CD8-positive, alpha-beta memory T cell (primary cell): Measurements from ENCODE around the gene IL11RA. TPM values are rescaled to one million over a fixed set of nuclear protein-coding genes. Genes with fewer than 3 reads are reported as not detected.

Experiments
- CTCF ChIA-PET: fragments of 350-600 bp; sonication (Branson Sonifier 250); formaldehyde crosslinking; loops from one replicate; lab custom pipeline; 2021; ENCODE audit warnings: antibody characterized with exemption; lab: Charles Lee
- POLR2A ChIA-PET: fragments of 350-600 bp; sonication (Branson Sonifier 250); formaldehyde crosslinking; loops from one replicate; lab custom pipeline; 2021; ENCODE audit warnings: antibody characterized with exemption; lab: Charles Lee
- DNase-seq, 5 donors: peaks; one replicate each; pipeline versions ENCODE4 v3.0.0 to v3.0.0-alpha.2; 2020 to 2022; ENCODE audit warnings: mixed read lengths in 1 of 5
- H3K27ac ChIP-seq: one replicate; pipeline ENCODE4 v1.7.0; 2013; ENCODE audit warnings: low read depth, mild to moderate bottlenecking, low read length, moderate library complexity
- H3K27me3 ChIP-seq: 2 replicates; pipeline ENCODE4 v1.7.0; 2013; ENCODE audit warnings: low read length, mild to moderate bottlenecking; ENCODE audit not compliant: insufficient read depth, poor library complexity, severe bottlenecking
- H3K36me3 ChIP-seq: 2 replicates; pipeline ENCODE4 v1.7.0; 2013; ENCODE audit warnings: mild to moderate bottlenecking, low read length, moderate library complexity; ENCODE audit not compliant: insufficient read depth
- H3K4me1 ChIP-seq: 2 replicates; pipeline ENCODE4 v1.7.0; 2013; ENCODE audit warnings: mild to moderate bottlenecking, low read length, moderate library complexity; ENCODE audit not compliant: insufficient read depth
- H3K4me3 ChIP-seq: 2 replicates; pipeline ENCODE4 v1.7.0; 2013; ENCODE audit warnings: mild to moderate bottlenecking, low read length
- H3K9me3 ChIP-seq: 2 replicates; pipeline ENCODE4 v1.7.0; 2013; ENCODE audit warnings: mild to moderate bottlenecking, low read length
- H3K27ac Mint-ChIP-seq, 8 donors: one replicate each; pipeline ENCODE4 v1.8.0; 2020 to 2021; ENCODE audit warnings: mixed read lengths in 8 of 8, mild to moderate bottlenecking in 6 of 8, inconsistent platforms in 3 of 8, moderate library complexity in 3 of 8
- H3K27me3 Mint-ChIP-seq, 2 donors: one replicate each; pipeline ENCODE4 v1.8.0; 2020 to 2021; ENCODE audit warnings: mixed read lengths in 2 of 2, mild to moderate bottlenecking in 1 of 2, moderate library complexity in 1 of 2
- H3K36me3 Mint-ChIP-seq, 3 donors: one replicate each; pipeline ENCODE4 v1.8.0; 2020 to 2021; ENCODE audit warnings: mixed read lengths in 3 of 3, inconsistent platforms in 1 of 3, mild to moderate bottlenecking in 1 of 3
- H3K4me1 Mint-ChIP-seq, 3 donors: one replicate each; pipeline ENCODE4 v1.8.0; 2020 to 2021; ENCODE audit warnings: mixed read lengths in 3 of 3, inconsistent platforms in 1 of 3, mild to moderate bottlenecking in 1 of 3
- H3K4me3 Mint-ChIP-seq, 7 donors: one replicate each; pipeline ENCODE4 v1.8.0; 2020 to 2021; ENCODE audit warnings: mixed read lengths in 7 of 7, mild to moderate bottlenecking in 6 of 7, moderate library complexity in 4 of 7, inconsistent platforms in 2 of 7
- H3K9me3 Mint-ChIP-seq, 5 donors: one replicate each; pipeline ENCODE4 v1.8.0; 2020 to 2022; ENCODE audit warnings: mixed read lengths in 5 of 5, mild to moderate bottlenecking in 3 of 5, moderate library complexity in 2 of 5, inconsistent platforms in 1 of 5
- polyA plus RNA-seq: library from polyadenylated mRNA; unstranded; fragments of 300-500 nt; fragmentation: Illumina TruSeq; gene quantifications from one replicate; pipeline ENCODE4 v1.2.3, GENCODE V29; 2021
- total RNA-seq, 2 experiments: library from RNA; stranded (reverse); gene quantifications; one replicate each; pipeline ENCODE4 v1.2.3, GENCODE V29; 2021

The IL11RA gene
- total and polyA plus RNA-seq, 3 experiments from 2014 or later: 5.3 to 16.5 (median 15.6) TPM

DNA sequence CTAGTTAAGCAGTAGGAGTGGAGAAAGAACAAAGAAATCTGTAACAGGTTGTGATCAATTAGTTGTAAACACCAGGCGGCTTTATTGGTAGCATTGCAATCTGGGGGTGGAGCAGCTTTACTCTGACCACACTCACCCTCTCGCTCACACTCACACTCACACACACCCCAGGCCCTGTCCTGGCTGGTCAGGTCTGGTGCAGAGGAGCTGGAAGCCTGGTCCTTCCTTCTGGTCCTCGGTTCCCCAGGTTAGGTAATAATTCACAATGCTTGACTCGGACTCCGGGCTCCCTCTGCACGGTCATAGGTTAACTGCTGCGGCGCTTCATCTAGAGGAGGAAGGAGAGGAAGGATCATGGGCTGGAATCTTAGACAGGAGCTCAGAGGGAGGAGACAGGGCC, 37.5 kb downstream of the IL11RA start:
- no peak overlapping the region for H3K27ac ChIP-seq
- H3K4me1 Mint-ChIP-seq: no peaks in the 10 kb centered on the region
- no peaks in the 10 kb centered on the region for H3K27me3 ChIP-seq
- H3K4me3 ChIP-seq: no peak overlapping the region
- H3K27ac Mint-ChIP-seq: no peak overlapping the region
- H3K9me3 Mint-ChIP-seq: no peaks in the 10 kb centered on the region
- CTCF ChIA-PET: interaction anchor here (5.0 kb wide), 1 partner anchor 13 kb away, joined by 14 read pairs; no protein-coding TSS in a partner anchor
- H3K36me3 Mint-ChIP-seq: no peaks in the 10 kb centered on the region
- no peak overlapping the region for H3K4me3 Mint-ChIP-seq
- POLR2A ChIA-PET: no interaction called here
- peaks cover 0 to 16% of the 10 kb centered on the region in 2 donors for H3K27me3 Mint-ChIP-seq
- no peak for DNase-seq
- H3K9me3 ChIP-seq: no peaks in the 10 kb centered on the region
- no peaks in the 10 kb centered on the region for H3K4me1 ChIP-seq
- H3K36me3 ChIP-seq: no peaks in the 10 kb centered on the region

DNA sequence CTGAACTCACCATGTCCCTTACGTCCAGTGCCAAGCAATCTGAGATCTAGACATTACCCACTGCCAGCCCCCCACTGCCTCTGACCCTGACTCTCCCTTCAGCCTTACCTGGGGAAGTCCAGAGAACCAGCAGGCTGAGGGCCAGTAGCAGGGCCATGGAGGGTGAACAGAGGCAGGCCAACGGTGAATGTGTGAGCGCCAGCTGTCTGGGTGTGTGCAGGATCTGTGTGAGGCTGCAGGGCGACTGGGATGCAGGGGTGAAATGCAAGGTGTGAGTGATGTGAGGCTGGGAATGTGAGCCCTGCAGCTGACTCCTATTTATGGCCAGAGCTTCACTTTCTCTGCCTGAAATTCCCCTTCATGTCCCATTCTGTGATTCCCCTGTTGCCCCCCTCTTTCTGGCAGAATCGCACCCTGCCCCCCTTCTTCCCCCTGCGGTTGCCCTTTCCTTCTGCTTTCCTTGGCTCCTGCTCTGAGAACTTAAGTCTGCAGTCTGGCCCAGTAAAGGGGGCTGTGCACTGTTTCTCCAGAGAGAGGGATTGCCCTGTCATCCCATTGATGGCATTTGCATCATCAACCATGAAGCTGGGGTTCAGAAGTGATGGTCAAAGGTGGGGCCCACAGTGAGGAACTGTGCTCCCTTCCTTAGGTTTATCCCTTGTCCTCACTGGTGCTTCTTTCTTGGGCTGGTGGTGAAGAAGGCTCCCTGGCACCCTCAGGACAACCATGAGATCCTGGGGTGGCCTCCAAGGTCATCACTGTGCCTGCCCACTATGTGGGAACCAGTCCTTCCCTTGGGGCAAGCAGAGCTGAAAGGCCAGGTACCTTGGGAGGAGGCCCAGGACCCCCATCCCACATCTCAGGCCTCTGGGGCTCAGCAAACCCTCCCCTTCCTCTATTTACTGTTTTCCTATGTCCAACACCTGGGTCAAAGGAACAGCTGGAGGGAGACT, 39.3 kb downstream of the IL11RA start, which contains the start of gene CCL19:
TSS of gene CCL19 (minus strand) at position 294 of the 953 bp plus-strand sequence. CDS start at position 157, 137 bp downstream.
- POLR2A ChIA-PET: no interaction called here
- Mint-ChIP-seq H3K4me1 (no peaks in the 10 kb centered on the region), H3K27ac (peak within 1 kb of the TSS in 1 of 8 donors; percentile 65), H3K36me3 (no peaks in the 10 kb centered on the region), H3K4me3 (no peak within 1 kb of the TSS), H3K27me3 (peaks cover 3 to 24% of the 10 kb centered on the region in 2 donors), H3K9me3 (no peaks in the 10 kb centered on the region)
- Histone ChIP-seq H3K9me3 (no peaks in the 10 kb centered on the region), H3K4me1 (no peaks in the 10 kb centered on the region), H3K36me3 (no peaks in the 10 kb centered on the region), H3K27me3 (no peaks in the 10 kb centered on the region), H3K27ac (no peak within 1 kb of the TSS), H3K4me3 (no peak within 1 kb of the TSS)
- DNase-seq: no peak
- CTCF ChIA-PET: interaction anchor here (1.4 to 5.0 kb wide), 3 partner anchors 9 to 45 kb away, joined by 4 to 14 read pairs (median 9); partner anchors contain the start of gene GALT

DNA sequence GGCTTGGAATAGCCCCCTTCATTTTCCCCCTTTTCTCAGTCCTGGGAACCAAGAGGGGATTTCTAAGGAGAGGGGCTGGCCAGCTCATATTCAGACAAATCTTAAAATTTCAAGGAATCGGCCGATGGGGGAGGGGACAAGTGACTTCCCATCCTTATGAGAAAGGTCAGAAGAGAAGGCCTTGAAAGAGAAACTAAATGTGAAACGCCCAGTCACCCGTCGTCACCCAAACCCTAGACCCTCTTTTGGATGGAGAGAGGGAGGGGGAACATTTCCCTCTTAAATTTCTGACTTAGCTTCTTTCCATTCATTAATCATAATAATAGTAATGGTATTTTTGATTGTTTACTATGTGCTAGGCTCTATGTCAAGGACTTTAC, 39.9 kb downstream of the IL11RA start:
- Histone ChIP-seq H3K4me1 (no peaks in the 10 kb centered on the region), H3K27me3 (no peaks in the 10 kb centered on the region), H3K27ac (no peak overlapping the region), H3K9me3 (no peaks in the 10 kb centered on the region), H3K36me3 (no peaks in the 10 kb centered on the region), H3K4me3 (no peak overlapping the region)
- Mint-ChIP-seq H3K4me3 (no peak overlapping the region), H3K9me3 (no peaks in the 10 kb centered on the region), H3K27me3 (peaks cover 3 to 20% of the 10 kb centered on the region in 2 donors), H3K27ac (no peak overlapping the region), H3K4me1 (no peaks in the 10 kb centered on the region), H3K36me3 (no peaks in the 10 kb centered on the region)
- POLR2A ChIA-PET: no interaction called here
- no peak for DNase-seq
- CTCF ChIA-PET: interaction anchor here (1.4 to 5.0 kb wide), 3 partner anchors 9 to 46 kb away, joined by 4 to 14 read pairs (median 9); partner anchors contain the start of gene GALT

DNA sequence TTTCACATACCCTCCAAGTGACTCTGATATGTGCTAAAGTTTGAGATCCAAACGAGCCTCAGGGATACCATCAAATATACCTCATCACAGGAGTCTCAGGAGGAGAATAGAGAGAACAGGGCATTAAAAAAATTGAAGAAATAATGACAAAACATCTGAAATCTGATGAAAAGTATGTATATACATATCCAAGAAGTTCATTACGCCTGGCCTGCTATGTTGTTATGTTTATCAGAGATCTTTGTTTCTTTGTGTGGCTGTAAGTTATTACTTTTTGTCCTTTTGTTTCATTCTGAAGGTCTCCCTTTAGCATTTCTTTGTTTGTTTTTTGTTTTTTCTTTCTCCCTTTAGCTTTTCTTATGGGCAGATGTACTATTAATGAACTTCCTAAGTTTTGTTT, 41.6 kb downstream of the IL11RA start:
- H3K36me3 ChIP-seq: no peaks in the 10 kb centered on the region
- no peak overlapping the region for H3K27ac Mint-ChIP-seq
- H3K27ac ChIP-seq: no peak overlapping the region
- H3K4me3 ChIP-seq: no peak overlapping the region
- ChIA-PET CTCF (interaction anchor here (5.0 kb wide), 1 partner anchor 9 kb away, joined by 14 read pairs; no protein-coding TSS in a partner anchor), POLR2A (no interaction called here)
- H3K27me3 Mint-ChIP-seq: peaks cover 3 to 11% of the 10 kb centered on the region in 2 donors
- DNase-seq: no peak
- no peaks in the 10 kb centered on the region for H3K36me3 Mint-ChIP-seq
- H3K27me3 ChIP-seq: no peaks in the 10 kb centered on the region
- H3K4me1 Mint-ChIP-seq: no peaks in the 10 kb centered on the region
- no peaks in the 10 kb centered on the region for H3K9me3 Mint-ChIP-seq
- no peaks in the 10 kb centered on the region for H3K9me3 ChIP-seq
- H3K4me1 ChIP-seq: no peaks in the 10 kb centered on the region
- H3K4me3 Mint-ChIP-seq: no peak overlapping the region

DNA sequence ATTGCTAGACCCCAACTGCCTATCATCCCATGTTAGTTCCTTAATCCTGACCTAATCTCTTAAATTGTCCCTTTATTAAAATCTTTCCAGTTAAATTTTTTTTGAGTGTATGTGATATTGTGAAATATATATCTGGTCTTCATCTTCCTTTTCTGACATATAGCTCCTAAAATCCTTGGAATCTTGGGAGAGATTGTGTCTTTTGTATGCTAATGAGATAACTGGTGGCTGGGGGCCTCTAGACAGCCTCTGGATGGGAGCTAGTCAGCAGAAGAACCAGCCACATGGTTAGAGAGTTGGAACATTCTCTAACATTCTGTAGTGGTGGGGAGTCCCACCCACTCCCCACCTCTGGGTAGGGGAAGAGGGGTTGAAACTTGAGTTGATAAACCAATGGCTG, 42.8 kb downstream of the IL11RA start:
- Histone ChIP-seq H3K27ac (no peak overlapping the region), H3K9me3 (no peaks in the 10 kb centered on the region), H3K27me3 (no peaks in the 10 kb centered on the region), H3K36me3 (no peaks in the 10 kb centered on the region), H3K4me1 (no peaks in the 10 kb centered on the region), H3K4me3 (no peak overlapping the region)
- H3K36me3 Mint-ChIP-seq: no peaks in the 10 kb centered on the region
- ChIA-PET POLR2A (no interaction called here), CTCF (interaction anchor here (5.0 kb wide), 1 partner anchor 8 kb away, joined by 14 read pairs; no protein-coding TSS in a partner anchor)
- DNase-seq: no peak
- H3K9me3 Mint-ChIP-seq: no peaks in the 10 kb centered on the region
- H3K27ac Mint-ChIP-seq: peak overlapping the region in 1 of 8 donors; percentile 37
- H3K4me3 Mint-ChIP-seq: no peak overlapping the region
- no peaks in the 10 kb centered on the region for H3K4me1 Mint-ChIP-seq
- H3K27me3 Mint-ChIP-seq: peaks cover 5 to 10% of the 10 kb centered on the region in 2 donors

DNA sequence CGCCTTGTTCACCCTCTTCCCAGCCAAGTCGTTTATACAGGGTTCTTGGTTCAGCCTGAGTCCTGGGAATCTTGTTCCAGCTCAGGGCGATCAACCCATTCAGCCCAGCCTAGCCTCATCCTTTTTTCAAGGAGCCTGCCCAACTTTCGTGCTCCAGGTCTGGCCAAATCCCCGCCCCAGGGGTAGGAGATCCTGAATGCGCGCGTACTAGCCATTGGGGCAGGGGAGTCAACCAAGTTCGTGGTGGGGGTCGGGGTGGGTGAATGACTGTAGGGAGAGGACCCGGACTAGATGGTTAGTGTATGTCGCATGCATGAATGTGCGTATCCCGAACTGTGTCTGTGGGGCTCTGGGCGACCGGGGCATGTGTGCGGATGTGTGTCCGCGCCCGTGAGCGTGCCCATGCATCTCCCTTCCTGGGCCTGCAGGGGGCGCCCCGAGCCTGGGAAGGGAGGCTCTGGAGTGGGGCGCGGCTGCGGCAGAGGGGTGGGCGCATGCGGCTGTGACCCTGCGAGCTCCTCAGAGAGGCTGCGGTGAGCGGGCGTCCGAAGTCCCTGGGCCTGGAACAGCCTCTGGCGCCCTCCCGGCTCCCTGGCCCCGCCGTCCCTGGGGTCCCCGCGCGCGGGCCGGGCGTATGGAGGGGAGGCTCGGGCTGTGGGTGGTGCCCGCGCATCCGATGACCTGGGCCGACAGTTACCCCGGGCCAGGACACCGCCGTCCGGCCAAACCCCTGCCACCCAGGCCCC, 49.2 kb downstream of the IL11RA start:
- peak; percentile 63 to 78 (median 70) for DNase-seq
- no peaks in the 10 kb centered on the region for H3K9me3 ChIP-seq
- CTCF ChIA-PET: interaction anchor here (0.8 to 4.6 kb wide), 12 partner anchors 9 to 81 kb away, joined by 3 to 32 read pairs (median 6); partner anchors contain the start of genes CCL21, DCTN3, GALT and SIGMAR1
- Mint-ChIP-seq H3K27ac (peak overlapping the region in 2 of 8 donors; percentile 5 to 40), H3K4me1 (peaks cover 6 to 16% (median 13%) of the 10 kb centered on the region in 3 donors), H3K36me3 (no peaks in the 10 kb centered on the region), H3K4me3 (peak overlapping the region in 6 of 7 donors; percentile 33 to 84 (median 72)), H3K27me3 (peaks cover 8 to 9% of the 10 kb centered on the region in 2 donors), H3K9me3 (no peaks in the 10 kb centered on the region)
- H3K27me3 ChIP-seq: no peaks in the 10 kb centered on the region
- peaks cover 9% of the 10 kb centered on the region for H3K4me1 ChIP-seq
- POLR2A ChIA-PET: interaction anchor here (0.7 kb wide), 1 partner anchor 43 kb away, joined by 4 read pairs; no protein-coding TSS in a partner anchor
- no peaks in the 10 kb centered on the region for H3K36me3 ChIP-seq
- no peak overlapping the region for H3K27ac ChIP-seq
- peak overlapping the region; percentile 62 for H3K4me3 ChIP-seq

DNA sequence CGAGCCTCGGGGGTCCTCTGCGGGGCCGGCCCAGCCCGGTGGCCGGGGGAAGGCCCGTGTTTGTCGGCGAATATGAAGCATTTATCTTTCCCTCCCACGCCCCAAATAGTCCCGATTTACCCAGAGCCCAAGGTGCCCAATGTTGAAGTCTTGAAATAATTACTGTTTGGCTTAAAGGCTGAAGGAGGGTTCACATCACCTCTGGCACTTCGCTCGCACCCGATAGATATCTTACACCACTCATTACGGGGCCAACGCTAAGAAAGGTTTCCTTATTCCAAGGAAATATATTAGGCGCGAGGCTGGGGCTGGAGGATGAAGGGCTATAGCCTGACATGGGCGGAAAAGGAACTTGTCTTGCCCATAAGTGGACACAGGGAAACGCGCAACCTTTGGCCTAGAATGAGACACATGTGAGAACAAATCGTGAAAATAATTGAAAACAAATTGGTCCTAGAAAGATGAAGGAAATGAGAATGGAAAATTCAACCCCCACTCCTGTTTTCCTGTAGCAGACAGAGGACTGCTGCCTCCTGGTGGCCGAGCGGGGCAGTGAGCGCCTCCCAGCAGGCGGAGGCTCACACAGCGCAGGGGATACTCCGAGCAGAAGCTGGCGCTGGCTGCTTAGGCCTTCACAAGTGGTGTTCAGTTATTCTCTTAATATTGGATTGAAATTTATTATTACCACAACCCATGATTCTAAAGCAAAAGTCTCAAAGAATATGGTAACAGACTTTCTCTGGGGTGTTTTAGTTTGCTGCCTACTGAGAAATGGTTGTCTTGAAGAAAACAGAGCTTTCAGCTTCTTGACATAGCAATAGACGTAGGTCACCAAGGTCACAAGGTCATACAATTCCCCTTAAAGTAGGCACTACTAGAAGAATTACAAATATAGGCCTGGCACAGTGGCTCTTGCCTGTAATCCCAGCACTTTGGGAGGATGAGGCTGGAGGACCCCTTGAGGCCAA, 50.1 kb downstream of the IL11RA start:
- Mint-ChIP-seq H3K27ac (peak overlapping the region in 6 of 8 donors; percentile 10 to 70 (median 51)), H3K4me3 (peak overlapping the region; percentile 72 to 89 (median 83)), H3K4me1 (peaks cover 6 to 16% (median 13%) of the 10 kb centered on the region in 3 donors), H3K27me3 (peaks cover 8 to 9% of the 10 kb centered on the region in 2 donors), H3K36me3 (no peaks in the 10 kb centered on the region), H3K9me3 (no peaks in the 10 kb centered on the region)
- H3K27ac ChIP-seq: no peak overlapping the region
- DNase-seq: peak; percentile 59 to 84 (median 70)
- H3K4me1 ChIP-seq: peaks cover 9% of the 10 kb centered on the region
- POLR2A ChIA-PET: no interaction called here
- H3K9me3 ChIP-seq: no peaks in the 10 kb centered on the region
- H3K27me3 ChIP-seq: no peaks in the 10 kb centered on the region
- H3K36me3 ChIP-seq: no peaks in the 10 kb centered on the region
- CTCF ChIA-PET: interaction anchor here (0.6 to 4.6 kb wide), 24 partner anchors 9 to 1067 kb away, joined by 3 to 32 read pairs (median 5); partner anchors contain the start of genes CCL19, CCL21, CCL27 and DCTN3
- H3K4me3 ChIP-seq: peak overlapping the region; percentile 62
